ENCODE measurements around the gene AKIRIN2. TPM values are rescaled to one million over a fixed set of nuclear protein-coding genes. Genes with fewer than 3 reads are reported as not detected.

Gene AKIRIN2
- total RNA-seq, 2 donors from 2014 or later: 70.4 to 73.5 TPM

GRCh38 chr6:87731818-87732661 lies 30.0 kb upstream of the AKIRIN2 start:
- no peak overlapping the region for H3K9ac ChIP-seq (ENCODE audit: extremely low read depth, low read length, poor library complexity, severe bottlenecking)
- H3K27ac Mint-ChIP-seq: no peak overlapping the region
- H3K27me3 Mint-ChIP-seq (ENCODE audit: insufficient read depth): no peaks in the 10 kb centered on the region

GRCh38 chr6:87731080-87731479 lies 29.0 kb upstream of the AKIRIN2 start:
- Mint-ChIP-seq H3K27me3 (ENCODE audit: insufficient read depth) (no peaks in the 10 kb centered on the region), H3K36me3 (ENCODE audit: low read depth) (peaks cover 1% of the 10 kb centered on the region), H3K4me3 (no peak overlapping the region), H3K27ac (no peak overlapping the region), H3K9me3 (peaks cover 17% of the 10 kb centered on the region), H3K4me1 (no peaks in the 10 kb centered on the region)
- DNase-seq: no peak
- no peaks in the 10 kb centered on the region for H3K9me3 ChIP-seq (ENCODE audit: control insufficient read depth, low read length)
- H3K27me3 ChIP-seq (ENCODE audit: control insufficient read depth, insufficient read depth, low read length, poor library complexity, severe bottlenecking): no peaks in the 10 kb centered on the region
- H3K36me3 ChIP-seq (ENCODE audit: control insufficient read depth, insufficient read depth, low read length): no peaks in the 10 kb centered on the region
- H3K4me3 ChIP-seq (ENCODE audit: low read length): no peak overlapping the region
- no peak for TF ChIP-seq CTCF (conservative IDR thresholded peaks at IDR 0.05)
- H3K9ac ChIP-seq (ENCODE audit: extremely low read depth, low read length, poor library complexity, severe bottlenecking): no peak overlapping the region
- no peaks in the 10 kb centered on the region for H3K4me1 ChIP-seq (ENCODE audit: control insufficient read depth, insufficient read depth, low read length)
- H3K27ac ChIP-seq (ENCODE audit: low read depth, low read length): no peak overlapping the region

More at GRCh38 chr6:87731818-87732661, 30.0 kb upstream of the AKIRIN2 start:
- no peak overlapping the region for H3K4me3 Mint-ChIP-seq
- peaks cover 1% of the 10 kb centered on the region for H3K36me3 Mint-ChIP-seq (ENCODE audit: low read depth)
- peaks cover 22% of the 10 kb centered on the region for H3K9me3 Mint-ChIP-seq
- DNase-seq: no peak
- peaks cover 2% of the 10 kb centered on the region for H3K9me3 ChIP-seq (ENCODE audit: control insufficient read depth, low read length)
- no peak overlapping the region for H3K27ac ChIP-seq (ENCODE audit: low read depth, low read length)
- 93 to 97% methylated on average over 3 to 4 of the region's 4 CpGs for WGBS, 2 experiments (ENCODE audit: insufficient coverage in 1 of 2, insufficient read length in 1 of 2)
- no peak overlapping the region for H3K4me3 ChIP-seq (ENCODE audit: low read length)
- no peak for TF ChIP-seq CTCF (conservative IDR thresholded peaks at IDR 0.05)
- no peaks in the 10 kb centered on the region for H3K27me3 ChIP-seq (ENCODE audit: control insufficient read depth, insufficient read depth, low read length, poor library complexity, severe bottlenecking)
- no peaks in the 10 kb centered on the region for H3K4me1 Mint-ChIP-seq
- no peaks in the 10 kb centered on the region for H3K4me1 ChIP-seq (ENCODE audit: control insufficient read depth, insufficient read depth, low read length)
- no peaks in the 10 kb centered on the region for H3K36me3 ChIP-seq (ENCODE audit: control insufficient read depth, insufficient read depth, low read length)

GRCh38 chr6:87729965-87730719 lies 28.1 kb upstream of the AKIRIN2 start:
- no peaks in the 10 kb centered on the region for H3K4me1 Mint-ChIP-seq
- H3K36me3 Mint-ChIP-seq (ENCODE audit: low read depth): peaks cover 1% of the 10 kb centered on the region
- H3K27me3 Mint-ChIP-seq (ENCODE audit: insufficient read depth): no peaks in the 10 kb centered on the region
- 88 to 91% methylated on average over 3 to 5 of the region's 6 CpGs for WGBS, 2 experiments (ENCODE audit: insufficient coverage in 1 of 2, insufficient read length in 1 of 2)
- Histone ChIP-seq H3K4me3 (ENCODE audit: low read length) (no peak overlapping the region), H3K36me3 (ENCODE audit: control insufficient read depth, insufficient read depth, low read length) (no peaks in the 10 kb centered on the region), H3K9me3 (ENCODE audit: control insufficient read depth, low read length) (no peaks in the 10 kb centered on the region), H3K27me3 (ENCODE audit: control insufficient read depth, insufficient read depth, low read length, poor library complexity, severe bottlenecking) (no peaks in the 10 kb centered on the region), H3K9ac (ENCODE audit: extremely low read depth, low read length, poor library complexity, severe bottlenecking) (no peak overlapping the region), H3K4me1 (ENCODE audit: control insufficient read depth, insufficient read depth, low read length) (no peaks in the 10 kb centered on the region), H3K27ac (ENCODE audit: low read depth, low read length) (no peak overlapping the region)
- no peak overlapping the region for H3K4me3 Mint-ChIP-seq
- H3K27ac Mint-ChIP-seq: no peak overlapping the region
- H3K9me3 Mint-ChIP-seq: peaks cover 10% of the 10 kb centered on the region
- TF ChIP-seq CTCF (conservative IDR thresholded peaks at IDR 0.05): no peak
- no peak for DNase-seq

All from endodermal cell (in vitro differentiated cells).